HUDEP-2 (cell line): ENCODE results near the gene CALHM3.

Experiments used
- DNase-seq, 76 experiments: peaks; one replicate each; lab custom pipeline; 2025; ENCODE audit not compliant: unreplicated experiment in 76 of 76; lab: John Stamatoyannopoulos, UW

Gene CALHM3

GRCh38 chr10:103427866-103428265, 51.2 kb downstream of the CALHM3 start:
- no peak for DNase-seq

- no peak for DNase-seq
Measured at GRCh38 chr10:103423748-103424147, 55.3 kb downstream of the CALHM3 start.
